ENCODE measurements around the gene SLC25A38. TPM values are rescaled to one million over a fixed set of nuclear protein-coding genes. Genes with fewer than 3 reads are reported as not detected.

SLC25A38 gene
- total RNA-seq, 4 donors from 2014 or later, result 20.3 to 45.7 (median 36.1) TPM

DNA sequence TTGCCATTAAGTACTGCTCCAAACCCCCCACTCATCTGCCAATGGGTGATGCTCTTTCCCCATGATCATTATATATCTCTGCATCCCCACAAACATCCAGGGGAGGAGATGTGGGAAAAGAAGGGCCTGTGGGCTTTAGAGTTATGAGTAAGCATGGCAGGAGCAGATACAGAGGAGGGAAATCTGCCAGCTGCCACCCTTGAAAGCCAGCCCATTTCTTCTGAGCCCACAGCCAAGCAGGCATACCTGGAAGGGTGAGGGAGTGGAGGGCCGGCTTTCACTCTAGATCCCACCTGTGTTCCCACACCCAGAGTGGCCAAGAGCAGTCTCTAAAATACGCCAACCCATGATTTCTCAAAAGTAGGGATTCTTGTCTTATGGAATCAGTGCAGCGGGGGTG, 1.7 kb upstream of the SLC25A38 start:
- no peak for DNase-seq (ENCODE audit: extremely low spot score)
- Histone ChIP-seq H3K36me3 (no peaks in the 10 kb centered on the region), H3K27ac (replicated peaks in 1 of 4) (no peak overlapping the region), H3K27me3 (no peaks in the 10 kb centered on the region), H3K4me1 (peaks cover 16 to 29% (median 27%) of the 10 kb centered on the region in 4 donors), H3K4me3 (no peak overlapping the region), H3K9me3 (no peaks in the 10 kb centered on the region)
- TF ChIP-seq POLR2A (IDR thresholded peaks at IDR 0.05; ENCODE audit: low read depth), result no peak
- TF ChIP-seq EP300 (IDR thresholded peaks at IDR 0.05), result no peak
- TF ChIP-seq POLR2AphosphoS5 (IDR thresholded peaks at IDR 0.05), result no peak
- TF ChIP-seq, protein P1, sequence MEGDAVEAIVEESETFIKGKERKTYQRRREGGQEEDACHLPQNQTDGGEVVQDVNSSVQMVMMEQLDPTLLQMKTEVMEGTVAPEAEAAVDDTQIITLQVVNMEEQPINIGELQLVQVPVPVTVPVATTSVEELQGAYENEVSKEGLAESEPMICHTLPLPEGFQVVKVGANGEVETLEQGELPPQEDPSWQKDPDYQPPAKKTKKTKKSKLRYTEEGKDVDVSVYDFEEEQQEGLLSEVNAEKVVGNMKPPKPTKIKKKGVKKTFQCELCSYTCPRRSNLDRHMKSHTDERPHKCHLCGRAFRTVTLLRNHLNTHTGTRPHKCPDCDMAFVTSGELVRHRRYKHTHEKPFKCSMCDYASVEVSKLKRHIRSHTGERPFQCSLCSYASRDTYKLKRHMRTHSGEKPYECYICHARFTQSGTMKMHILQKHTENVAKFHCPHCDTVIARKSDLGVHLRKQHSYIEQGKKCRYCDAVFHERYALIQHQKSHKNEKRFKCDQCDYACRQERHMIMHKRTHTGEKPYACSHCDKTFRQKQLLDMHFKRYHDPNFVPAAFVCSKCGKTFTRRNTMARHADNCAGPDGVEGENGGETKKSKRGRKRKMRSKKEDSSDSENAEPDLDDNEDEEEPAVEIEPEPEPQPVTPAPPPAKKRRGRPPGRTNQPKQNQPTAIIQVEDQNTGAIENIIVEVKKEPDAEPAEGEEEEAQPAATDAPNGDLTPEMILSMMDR (IDR thresholded peaks at IDR 0.05), result no peak
- intact Hi-C loops (cut with DNase I), result no loop called here
- WGBS, result 88% methylated on average over 3 of the region's 3 CpGs

DNA sequence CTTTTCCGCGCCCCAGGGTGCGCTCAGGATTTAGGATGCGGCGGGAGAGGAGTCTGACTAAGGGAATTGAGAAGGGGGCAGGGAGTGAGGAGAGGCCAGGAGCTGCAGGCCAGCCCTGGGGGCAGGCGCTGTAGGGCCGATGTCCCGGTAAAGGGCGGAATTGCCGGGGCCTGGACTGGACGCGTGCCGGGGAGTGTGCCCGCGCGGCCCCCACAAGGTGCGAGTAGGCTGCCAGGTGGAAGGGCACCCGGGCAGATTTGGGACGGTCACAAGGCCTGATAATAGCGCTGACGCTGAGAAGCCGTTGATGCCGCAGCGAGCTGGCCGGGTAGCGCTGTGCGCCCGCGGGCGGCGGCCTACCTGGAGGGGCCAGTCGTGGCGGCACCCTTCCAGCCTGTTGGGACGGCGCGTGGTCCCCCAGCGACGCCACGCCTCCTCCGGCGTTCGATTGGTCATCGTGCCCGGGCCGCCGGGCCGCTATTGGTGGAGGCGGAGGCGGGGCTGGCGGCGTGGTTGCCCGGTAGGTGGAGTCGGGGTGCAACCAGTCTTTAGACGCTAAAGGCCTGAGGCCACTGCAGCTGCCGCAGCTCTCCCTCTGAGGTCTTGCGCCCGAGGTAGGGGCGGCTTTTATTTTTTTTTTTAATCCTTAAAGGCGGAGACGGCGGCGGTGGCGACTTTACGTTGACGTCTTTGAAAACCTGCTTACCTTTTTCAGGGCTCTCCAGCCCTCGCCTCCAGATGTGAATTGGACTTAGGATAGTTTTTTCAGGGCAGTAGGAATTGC, 903 bp downstream of the SLC25A38 start:
- Histone ChIP-seq H3K4me3 (peak overlapping the region; percentile 76 to 90 (median 86)), H3K27ac (replicated peaks in 1 of 4) (peak overlapping the region; percentile 93 to 99 (median 95)), H3K36me3 (peaks cover 0 to 2% (median 0%) of the 10 kb centered on the region in 4 donors), H3K9me3 (no peaks in the 10 kb centered on the region), H3K4me1 (peaks cover 16 to 45% (median 31%) of the 10 kb centered on the region in 4 donors), H3K27me3 (no peaks in the 10 kb centered on the region)
- intact Hi-C loops (cut with DNase I), result loop anchor here (1.0 kb wide), 1 partner anchor 22 kb away; the partner anchor contains the start of gene RPSA
- TF ChIP-seq POLR2AphosphoS5 (IDR thresholded peaks at IDR 0.05) (peak; percentile 92 to 94), EP300 (IDR thresholded peaks at IDR 0.05) (no peak), POLR2A (IDR thresholded peaks at IDR 0.05; ENCODE audit: low read depth) (peak; percentile 29)
- TF ChIP-seq, protein P1 (IDR thresholded peaks at IDR 0.05), result peak in 2 of 3 experiments; percentile 15 to 36
- WGBS, result 1% methylated on average over 35 of the region's 66 CpGs
- DNase-seq (ENCODE audit: extremely low spot score), result peak; percentile 98

DNA sequence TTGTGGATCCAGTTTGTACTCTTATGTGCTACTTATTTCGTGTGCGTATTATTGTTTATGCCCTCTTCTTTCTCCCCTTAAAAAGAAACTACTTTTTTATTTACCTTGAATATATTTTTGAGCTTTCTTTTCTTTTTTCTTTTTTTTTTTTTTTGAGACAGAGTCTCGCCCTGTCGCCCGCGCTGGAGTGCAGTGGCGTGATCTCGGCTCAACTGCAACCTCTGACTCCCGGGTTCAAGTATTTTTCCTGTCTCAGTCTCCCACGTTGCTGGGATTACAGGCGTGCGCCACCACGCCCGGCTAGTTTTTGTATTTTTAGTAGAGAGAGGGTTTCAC, 1.5 kb downstream of the SLC25A38 start:
- Histone ChIP-seq H3K27ac (replicated peaks in 1 of 4) (peak overlapping the region; percentile 93 to 99 (median 95)), H3K4me1 (peaks cover 16 to 45% (median 31%) of the 10 kb centered on the region in 4 donors), H3K36me3 (peaks cover 1 to 7% (median 4%) of the 10 kb centered on the region in 4 donors), H3K9me3 (no peaks in the 10 kb centered on the region), H3K27me3 (no peaks in the 10 kb centered on the region), H3K4me3 (peak overlapping the region; percentile 76 to 90 (median 86))
- intact Hi-C loops (cut with DNase I), result loop anchor here (1.0 kb wide), 1 partner anchor 22 kb away; the partner anchor contains the start of gene RPSA
- TF ChIP-seq POLR2AphosphoS5 (IDR thresholded peaks at IDR 0.05) (no peak), EP300 (IDR thresholded peaks at IDR 0.05) (no peak), POLR2A (IDR thresholded peaks at IDR 0.05; ENCODE audit: low read depth) (no peak)
- TF ChIP-seq, protein P1 (IDR thresholded peaks at IDR 0.05), result no peak
- no peak for DNase-seq (ENCODE audit: extremely low spot score)
- 64% methylated on average over 14 of the region's 14 CpGs for WGBS

DNA sequence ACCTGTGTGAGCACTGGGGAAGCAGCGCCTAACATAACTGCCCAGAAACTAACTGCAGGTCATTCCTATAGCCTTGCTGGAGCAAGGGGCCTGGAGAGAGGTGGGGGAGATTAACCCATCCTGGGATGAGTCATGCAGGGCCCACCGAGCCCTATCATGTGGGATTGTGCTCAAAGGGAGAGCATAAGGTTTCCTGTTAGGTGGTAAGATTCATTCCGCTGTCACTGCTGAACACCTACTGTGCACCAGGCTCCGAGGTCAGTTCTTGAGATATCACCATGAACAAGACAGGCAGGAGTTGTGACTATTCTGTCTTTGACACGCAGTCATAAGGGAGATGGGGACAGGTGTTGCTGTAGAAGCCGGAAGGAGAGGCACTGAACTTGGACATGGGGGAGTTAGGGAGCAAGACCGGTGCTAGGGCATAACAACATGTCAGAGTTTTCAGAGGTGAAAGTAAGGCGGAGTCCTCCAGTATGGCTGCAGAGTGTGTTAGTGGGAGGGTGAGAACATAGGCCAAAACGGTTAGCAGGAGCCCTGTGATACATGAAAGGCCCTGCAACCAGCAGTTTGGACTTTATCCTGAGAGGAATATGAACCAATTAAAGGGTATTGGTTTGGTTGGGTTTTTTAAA, 2.4 kb downstream of the SLC25A38 start:
- Histone ChIP-seq H3K4me3 (no peak overlapping the region), H3K9me3 (no peaks in the 10 kb centered on the region), H3K27ac (replicated peaks in 1 of 4) (no peak overlapping the region), H3K27me3 (no peaks in the 10 kb centered on the region), H3K36me3 (peaks cover 11 to 17% (median 13%) of the 10 kb centered on the region in 4 donors), H3K4me1 (peaks cover 16 to 45% (median 31%) of the 10 kb centered on the region in 4 donors)
- no peak for DNase-seq (ENCODE audit: extremely low spot score)
- TF ChIP-seq EP300 (IDR thresholded peaks at IDR 0.05) (no peak), POLR2AphosphoS5 (IDR thresholded peaks at IDR 0.05) (no peak), POLR2A (IDR thresholded peaks at IDR 0.05; ENCODE audit: low read depth) (no peak)
- TF ChIP-seq, protein P1 (IDR thresholded peaks at IDR 0.05), result no peak
- intact Hi-C loops (cut with DNase I), result no loop called here
- 77% methylated on average over 9 of the region's 9 CpGs for WGBS

All from esophagus muscularis mucosa (tissue), 4 donors.